A549 (cell line): Measurements from ENCODE around the gene IL17RC.

ENCODE experiments used
- MYC ChIP-seq: IDR thresholded peaks from 2 replicates; pipeline ENCODE4 v1.6.1; 2012; ENCODE audit warnings: mild to moderate bottlenecking, inconsistent platforms, low read length, improper control_type of control experiment, borderline replicate concordance
- NR3C1 ChIP-seq: fragments of >200 bp; sonication (Bioruptor Twin); formaldehyde crosslinking; IDR thresholded peaks from 3 replicates; pipeline ENCODE4 v1.6.1; 2017
- RAD21 ChIP-seq, 2 experiments: fragments of >200 bp in 1 of 2; sonication (Bioruptor Twin) in 1 of 2; formaldehyde crosslinking in 1 of 2; IDR thresholded peaks in 1 of 2; conservative IDR thresholded peaks in 1 of 2; 2 replicates in 1 of 2; 3 replicates in 1 of 2; pipeline ENCODE4 v1.6.1; 2012 to 2018; ENCODE audit warnings: inconsistent platforms in 1 of 2
- RNF2 ChIP-seq: fragments of 200-600 bp; sonication (generic); IDR thresholded peaks from 2 replicates; pipeline ENCODE4 v1.6.1; 2016; ENCODE audit warnings: low read depth, mild to moderate bottlenecking, antibody characterized with exemption, moderate library complexity, borderline replicate concordance
- ZSCAN20 ChIP-seq: fragments of 250-450 bp; sonication (Bioruptor Pico); IDR thresholded peaks from 2 replicates; pipeline ENCODE4 v1.8.0; 2022; ENCODE audit warnings: mild to moderate bottlenecking, moderate library complexity
- TF ChIP-seq, protein P1 (sequence below): fragments of >200 bp; sonication (Bioruptor Twin); formaldehyde crosslinking; IDR thresholded peaks from 3 replicates; pipeline ENCODE4 v1.5.1; 2016
- TF ChIP-seq, protein P2 (sequence below): fragments of 250-450 bp; sonication (Bioruptor Pico); IDR thresholded peaks from 2 replicates; pipeline ENCODE4 v1.5.0; 2021; ENCODE audit warnings: mild to moderate bottlenecking, moderate library complexity, borderline replicate concordance

GRCh38 chr3:9949626-9950025 is 32.7 kb downstream of the IL17RC start:
- TF ChIP-seq, protein P1, sequence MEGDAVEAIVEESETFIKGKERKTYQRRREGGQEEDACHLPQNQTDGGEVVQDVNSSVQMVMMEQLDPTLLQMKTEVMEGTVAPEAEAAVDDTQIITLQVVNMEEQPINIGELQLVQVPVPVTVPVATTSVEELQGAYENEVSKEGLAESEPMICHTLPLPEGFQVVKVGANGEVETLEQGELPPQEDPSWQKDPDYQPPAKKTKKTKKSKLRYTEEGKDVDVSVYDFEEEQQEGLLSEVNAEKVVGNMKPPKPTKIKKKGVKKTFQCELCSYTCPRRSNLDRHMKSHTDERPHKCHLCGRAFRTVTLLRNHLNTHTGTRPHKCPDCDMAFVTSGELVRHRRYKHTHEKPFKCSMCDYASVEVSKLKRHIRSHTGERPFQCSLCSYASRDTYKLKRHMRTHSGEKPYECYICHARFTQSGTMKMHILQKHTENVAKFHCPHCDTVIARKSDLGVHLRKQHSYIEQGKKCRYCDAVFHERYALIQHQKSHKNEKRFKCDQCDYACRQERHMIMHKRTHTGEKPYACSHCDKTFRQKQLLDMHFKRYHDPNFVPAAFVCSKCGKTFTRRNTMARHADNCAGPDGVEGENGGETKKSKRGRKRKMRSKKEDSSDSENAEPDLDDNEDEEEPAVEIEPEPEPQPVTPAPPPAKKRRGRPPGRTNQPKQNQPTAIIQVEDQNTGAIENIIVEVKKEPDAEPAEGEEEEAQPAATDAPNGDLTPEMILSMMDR, result no peak
- TF ChIP-seq NR3C1, result no peak
- no peak for TF ChIP-seq MYC
- no peak for TF ChIP-seq RNF2
- TF ChIP-seq, protein P2, sequence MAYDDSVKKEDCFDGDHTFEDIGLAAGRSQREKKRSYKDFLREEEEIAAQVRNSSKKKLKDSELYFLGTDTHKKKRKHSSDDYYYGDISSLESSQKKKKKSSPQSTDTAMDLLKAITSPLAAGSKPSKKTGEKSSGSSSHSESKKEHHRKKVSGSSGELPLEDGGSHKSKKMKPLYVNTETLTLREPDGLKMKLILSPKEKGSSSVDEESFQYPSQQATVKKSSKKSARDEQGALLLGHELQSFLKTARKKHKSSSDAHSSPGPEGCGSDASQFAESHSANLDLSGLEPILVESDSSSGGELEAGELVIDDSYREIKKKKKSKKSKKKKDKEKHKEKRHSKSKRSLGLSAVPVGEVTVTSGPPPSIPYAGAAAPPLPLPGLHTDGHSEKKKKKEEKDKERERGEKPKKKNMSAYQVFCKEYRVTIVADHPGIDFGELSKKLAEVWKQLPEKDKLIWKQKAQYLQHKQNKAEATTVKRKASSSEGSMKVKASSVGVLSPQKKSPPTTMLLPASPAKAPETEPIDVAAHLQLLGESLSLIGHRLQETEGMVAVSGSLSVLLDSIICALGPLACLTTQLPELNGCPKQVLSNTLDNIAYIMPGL (CRISPR knock-in tag), result no peak
- no peak for TF ChIP-seq RAD21 (conservative IDR thresholded peaks at IDR 0.05 in 1 of 2, IDR thresholded peaks at IDR 0.05 in 1 of 2)
- TF ChIP-seq ZSCAN20, result no peak
